ENCODE results near the gene GAB1.

GAB1 gene

DNA sequence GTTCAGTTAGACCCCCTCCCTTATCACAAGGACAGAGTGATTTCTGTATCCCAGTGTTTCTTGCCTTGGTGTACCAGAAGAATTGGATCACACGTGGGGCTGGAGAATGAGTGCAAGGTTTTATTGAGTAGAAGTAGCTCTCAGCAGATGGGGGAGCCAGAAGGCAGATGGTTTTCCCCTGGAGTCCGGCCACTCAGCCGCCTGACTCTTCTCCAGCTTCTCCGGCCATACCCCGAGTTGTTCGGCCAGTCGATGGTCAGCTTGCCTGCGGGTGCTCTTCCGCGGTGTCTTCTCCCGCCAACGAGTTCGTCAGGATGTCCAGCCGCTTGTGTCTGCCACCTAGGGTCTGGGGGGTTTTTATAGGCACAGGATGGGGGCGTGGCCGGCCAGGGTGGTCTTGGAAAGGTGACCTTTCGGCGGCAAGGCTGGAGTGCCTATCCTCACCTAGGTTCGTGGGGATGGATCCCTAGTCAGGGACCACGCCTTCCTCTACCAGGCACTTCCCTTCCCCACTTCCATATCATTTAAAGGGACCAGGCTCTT lies 14.5 kb downstream of the GAB1 start:
- no peak overlapping the region for H3K27ac ChIP-seq (ENCODE audit: low read depth, low read length)
- no CpG with 5 or more reads among the region's 20 CpGs for WGBS (ENCODE audit: extremely low coverage, insufficient coverage, insufficient read length)
- no peak overlapping the region for H2AFZ ChIP-seq (ENCODE audit: insufficient read depth, low read length, poor library complexity)
- H3K23ac ChIP-seq (ENCODE audit: low read length) = no peak overlapping the region
- DNase-seq = no peak
- no peak overlapping the region for H3K9ac ChIP-seq (ENCODE audit: low read length)
- H3K4me3 ChIP-seq (ENCODE audit: low read depth, low read length) = no peak overlapping the region
- H3K9me3 ChIP-seq (ENCODE audit: insufficient read depth, low read depth, low read length) = no peaks in the 10 kb centered on the region
- H2BK5ac ChIP-seq (ENCODE audit: low read depth, low read length, poor library complexity) = no peak overlapping the region
- peak overlapping the region; percentile 66 for H2AK5ac ChIP-seq (ENCODE audit: low read length)
- no peak overlapping the region for H3K4me2 ChIP-seq (ENCODE audit: low read length)
- H4K91ac ChIP-seq (ENCODE audit: low read depth, low read length) = no peak overlapping the region
- peak overlapping the region; percentile 16 for H2BK120ac ChIP-seq (ENCODE audit: insufficient read depth, low read length, poor library complexity)
- peak overlapping the region; percentile 70 for H3K18ac ChIP-seq (ENCODE audit: low read length)
- H4K8ac ChIP-seq (ENCODE audit: low read depth, low read length) = no peak overlapping the region
- H4K12ac ChIP-seq (ENCODE audit: low read depth, low read length) = peak overlapping the region; percentile 36
- peaks cover 17 to 20% of the 10 kb centered on the region in 2 experiments for H3K4me1 ChIP-seq (ENCODE audit: control insufficient read depth in 1 of 2, insufficient read depth in 2 of 2, low read length in 2 of 2)
- peaks cover 7% of the 10 kb centered on the region for H3K79me2 ChIP-seq (ENCODE audit: control insufficient read depth, insufficient read depth, low read length, poor library complexity)
- H2BK12ac ChIP-seq (ENCODE audit: low read length) = no peak overlapping the region
- no peaks in the 10 kb centered on the region for H3K36me3 ChIP-seq (ENCODE audit: control insufficient read depth in 1 of 2, insufficient read depth in 2 of 2, low read length in 2 of 2)
- no peaks in the 10 kb centered on the region for H3K27me3 ChIP-seq (ENCODE audit: insufficient read depth, low read length)
- peaks cover 6% of the 10 kb centered on the region for H3K79me1 ChIP-seq (ENCODE audit: low read length)
- H3K4ac ChIP-seq (ENCODE audit: low read depth, low read length) = peak overlapping the region; percentile 81
- no peak overlapping the region for H3K14ac ChIP-seq (ENCODE audit: low read length)

DNA sequence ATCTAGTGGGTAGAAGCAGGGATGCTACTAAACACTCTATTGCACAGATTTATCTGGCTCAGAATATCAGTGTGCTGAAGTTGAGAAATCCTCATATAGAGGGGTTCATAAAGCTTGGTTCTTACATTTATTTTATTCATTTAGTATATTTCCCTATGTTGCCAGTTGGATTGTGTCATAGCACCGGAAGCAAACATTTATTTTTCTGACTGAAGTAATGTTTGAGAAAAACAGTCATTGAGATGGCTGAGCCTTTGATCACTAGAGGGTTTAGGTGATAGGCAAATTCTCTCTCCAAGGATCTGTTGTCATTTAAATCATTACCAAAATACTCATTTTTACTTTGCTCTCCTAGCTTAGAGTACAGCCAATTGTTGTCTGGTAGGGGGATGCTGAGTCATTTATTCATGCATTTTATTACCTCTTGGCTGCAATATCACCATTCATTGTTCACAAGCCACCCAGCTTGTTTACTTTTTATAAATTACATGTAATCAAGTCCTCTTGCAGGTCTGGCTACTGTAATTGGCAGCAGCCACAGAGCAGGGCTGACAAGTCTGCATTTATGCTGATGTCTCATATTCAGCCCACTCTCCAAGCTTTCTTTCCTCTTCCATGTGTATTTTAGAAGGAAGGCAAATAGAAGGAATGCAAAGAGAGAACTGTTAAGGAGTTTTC lies 15.2 kb downstream of the GAB1 start:
- no peak overlapping the region for H3K23ac ChIP-seq (ENCODE audit: low read length)
- peaks cover 17 to 23% of the 10 kb centered on the region in 2 experiments for H3K4me1 ChIP-seq (ENCODE audit: control insufficient read depth in 1 of 2, insufficient read depth in 2 of 2, low read length in 2 of 2)
- no peak overlapping the region for H2BK5ac ChIP-seq (ENCODE audit: low read depth, low read length, poor library complexity)
- no peak overlapping the region for H3K27ac ChIP-seq (ENCODE audit: low read depth, low read length)
- no peak overlapping the region for H2BK120ac ChIP-seq (ENCODE audit: insufficient read depth, low read length, poor library complexity)
- H2AFZ ChIP-seq (ENCODE audit: insufficient read depth, low read length, poor library complexity) = no peak overlapping the region
- no peak overlapping the region for H4K8ac ChIP-seq (ENCODE audit: low read depth, low read length)
- peaks cover 7% of the 10 kb centered on the region for H3K79me2 ChIP-seq (ENCODE audit: control insufficient read depth, insufficient read depth, low read length, poor library complexity)
- H3K9ac ChIP-seq (ENCODE audit: low read length) = no peak overlapping the region
- no peaks in the 10 kb centered on the region for H3K9me3 ChIP-seq (ENCODE audit: insufficient read depth, low read depth, low read length)
- DNase-seq = no peak
- peak overlapping the region; percentile 66 for H3K4ac ChIP-seq (ENCODE audit: low read depth, low read length)
- no CpG with 5 or more reads among the region's 1 CpG for WGBS (ENCODE audit: extremely low coverage, insufficient coverage, insufficient read length)
- no peaks in the 10 kb centered on the region for H3K27me3 ChIP-seq (ENCODE audit: insufficient read depth, low read length)
- H3K4me3 ChIP-seq (ENCODE audit: low read depth, low read length) = no peak overlapping the region
- no peak overlapping the region for H3K4me2 ChIP-seq (ENCODE audit: low read length)
- no peak overlapping the region for H3K18ac ChIP-seq (ENCODE audit: low read length)
- no peak overlapping the region for H4K12ac ChIP-seq (ENCODE audit: low read depth, low read length)
- no peak overlapping the region for H2BK12ac ChIP-seq (ENCODE audit: low read length)
- H4K91ac ChIP-seq (ENCODE audit: low read depth, low read length) = no peak overlapping the region
- no peak overlapping the region for H3K14ac ChIP-seq (ENCODE audit: low read length)
- no peak overlapping the region for H2AK5ac ChIP-seq (ENCODE audit: low read length)
- peaks cover 6% of the 10 kb centered on the region for H3K79me1 ChIP-seq (ENCODE audit: low read length)
- no peaks in the 10 kb centered on the region for H3K36me3 ChIP-seq (ENCODE audit: control insufficient read depth in 1 of 2, insufficient read depth in 2 of 2, low read length in 2 of 2)

DNA sequence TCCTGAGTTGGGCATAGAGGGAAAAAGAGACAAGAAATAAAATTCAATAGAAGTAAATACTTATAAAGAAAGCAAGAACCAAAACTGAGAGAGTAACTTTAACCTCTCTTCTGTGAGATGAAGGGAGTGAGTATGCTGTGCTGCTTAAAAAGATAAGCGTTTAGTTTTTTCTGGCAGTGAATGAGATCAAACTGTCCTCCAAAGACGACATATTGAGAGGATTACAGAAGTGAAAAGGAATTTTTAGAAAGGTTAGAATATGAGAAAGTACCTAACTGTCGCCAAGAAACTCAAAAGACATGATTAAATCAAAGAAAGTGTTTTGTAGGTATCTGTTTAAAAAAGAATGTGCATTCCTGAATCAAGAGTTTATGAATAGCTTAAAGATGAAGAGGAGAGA lies 16.0 kb downstream of the GAB1 start:
- Histone ChIP-seq H2BK12ac (ENCODE audit: low read length) (no peak overlapping the region), H3K79me1 (ENCODE audit: low read length) (peaks cover 6% of the 10 kb centered on the region)
- WGBS (ENCODE audit: extremely low coverage, insufficient coverage, insufficient read length) = no CpG with 5 or more reads among the region's 3 CpGs

DNA sequence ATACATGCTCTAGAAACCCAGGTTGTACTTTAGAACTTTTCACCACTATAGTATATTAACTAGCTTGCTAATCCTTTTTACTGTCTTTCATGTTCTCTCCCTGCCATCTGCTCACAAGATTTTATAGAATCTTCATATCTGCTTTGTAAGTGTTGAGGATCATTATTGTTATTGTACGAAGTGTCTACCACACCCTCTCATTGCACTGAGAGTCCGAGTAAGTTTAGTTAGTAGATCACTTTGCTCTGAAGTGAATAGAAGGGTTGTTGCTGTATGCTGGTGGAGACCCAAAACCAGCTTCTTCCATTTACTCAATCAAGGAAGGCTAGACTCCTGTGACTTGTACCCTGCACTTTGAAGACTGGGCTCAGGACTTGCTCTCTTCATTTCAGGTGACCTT lies 17.1 kb downstream of the GAB1 start:
- no peak overlapping the region for H4K12ac ChIP-seq (ENCODE audit: low read depth, low read length)
- H2BK5ac ChIP-seq (ENCODE audit: low read depth, low read length, poor library complexity) = no peak overlapping the region
- no peak overlapping the region for H2AK5ac ChIP-seq (ENCODE audit: low read length)
- H2BK120ac ChIP-seq (ENCODE audit: insufficient read depth, low read length, poor library complexity) = no peak overlapping the region
- no peak overlapping the region for H3K23ac ChIP-seq (ENCODE audit: low read length)
- no peak overlapping the region for H4K8ac ChIP-seq (ENCODE audit: low read depth, low read length)
- H4K91ac ChIP-seq (ENCODE audit: low read depth, low read length) = no peak overlapping the region
- no peaks in the 10 kb centered on the region for H3K36me3 ChIP-seq (ENCODE audit: control insufficient read depth in 1 of 2, insufficient read depth in 2 of 2, low read length in 2 of 2)
- H3K9me3 ChIP-seq (ENCODE audit: insufficient read depth, low read depth, low read length) = no peaks in the 10 kb centered on the region
- no peak overlapping the region for H3K27ac ChIP-seq (ENCODE audit: low read depth, low read length)
- no peak overlapping the region for H3K9ac ChIP-seq (ENCODE audit: low read length)
- peaks cover 8 to 23% of the 10 kb centered on the region in 2 experiments for H3K4me1 ChIP-seq (ENCODE audit: control insufficient read depth in 1 of 2, insufficient read depth in 2 of 2, low read length in 2 of 2)
- no peak overlapping the region for H3K4me3 ChIP-seq (ENCODE audit: low read depth, low read length)
- H3K14ac ChIP-seq (ENCODE audit: low read length) = no peak overlapping the region
- no peak overlapping the region for H3K4me2 ChIP-seq (ENCODE audit: low read length)
- H3K18ac ChIP-seq (ENCODE audit: low read length) = no peak overlapping the region
- peaks cover 10% of the 10 kb centered on the region for H3K79me2 ChIP-seq (ENCODE audit: control insufficient read depth, insufficient read depth, low read length, poor library complexity)
- DNase-seq = no peak
- no peak overlapping the region for H2AFZ ChIP-seq (ENCODE audit: insufficient read depth, low read length, poor library complexity)
- peaks cover 4% of the 10 kb centered on the region for H3K79me1 ChIP-seq (ENCODE audit: low read length)
- no peaks in the 10 kb centered on the region for H3K27me3 ChIP-seq (ENCODE audit: insufficient read depth, low read length)
- no CpG with 5 or more reads among the region's 2 CpGs for WGBS (ENCODE audit: extremely low coverage, insufficient coverage, insufficient read length)
- H3K4ac ChIP-seq (ENCODE audit: low read depth, low read length) = peak overlapping the region; percentile 24
- no peak overlapping the region for H2BK12ac ChIP-seq (ENCODE audit: low read length)

More for the DNA sequence above, 16.0 kb downstream of the GAB1 start:
- H3K4me1 ChIP-seq (ENCODE audit: control insufficient read depth in 1 of 2, insufficient read depth in 2 of 2, low read length in 2 of 2) = peaks cover 14 to 23% of the 10 kb centered on the region in 2 experiments
- H2AFZ ChIP-seq (ENCODE audit: insufficient read depth, low read length, poor library complexity) = no peak overlapping the region
- H3K9ac ChIP-seq (ENCODE audit: low read length) = no peak overlapping the region
- H4K91ac ChIP-seq (ENCODE audit: low read depth, low read length) = no peak overlapping the region
- no peak overlapping the region for H3K14ac ChIP-seq (ENCODE audit: low read length)
- H3K4ac ChIP-seq (ENCODE audit: low read depth, low read length) = no peak overlapping the region
- no peak overlapping the region for H4K12ac ChIP-seq (ENCODE audit: low read depth, low read length)
- H3K79me2 ChIP-seq (ENCODE audit: control insufficient read depth, insufficient read depth, low read length, poor library complexity) = peaks cover 10% of the 10 kb centered on the region
- H2BK5ac ChIP-seq (ENCODE audit: low read depth, low read length, poor library complexity) = no peak overlapping the region
- no peaks in the 10 kb centered on the region for H3K27me3 ChIP-seq (ENCODE audit: insufficient read depth, low read length)
- no peaks in the 10 kb centered on the region for H3K36me3 ChIP-seq (ENCODE audit: control insufficient read depth in 1 of 2, insufficient read depth in 2 of 2, low read length in 2 of 2)
- H2BK120ac ChIP-seq (ENCODE audit: insufficient read depth, low read length, poor library complexity) = no peak overlapping the region
- DNase-seq = peak in 1 of 2 donors; percentile 63
- H3K18ac ChIP-seq (ENCODE audit: low read length) = no peak overlapping the region
- H3K23ac ChIP-seq (ENCODE audit: low read length) = no peak overlapping the region
- no peak overlapping the region for H3K27ac ChIP-seq (ENCODE audit: low read depth, low read length)
- H3K9me3 ChIP-seq (ENCODE audit: insufficient read depth, low read depth, low read length) = no peaks in the 10 kb centered on the region
- H3K4me3 ChIP-seq (ENCODE audit: low read depth, low read length) = no peak overlapping the region
- no peak overlapping the region for H3K4me2 ChIP-seq (ENCODE audit: low read length)
- H4K8ac ChIP-seq (ENCODE audit: low read depth, low read length) = no peak overlapping the region
- H2AK5ac ChIP-seq (ENCODE audit: low read length) = no peak overlapping the region
